ENCODE data around the gene NOP9.

- TF ChIP-seq, protein P1, sequence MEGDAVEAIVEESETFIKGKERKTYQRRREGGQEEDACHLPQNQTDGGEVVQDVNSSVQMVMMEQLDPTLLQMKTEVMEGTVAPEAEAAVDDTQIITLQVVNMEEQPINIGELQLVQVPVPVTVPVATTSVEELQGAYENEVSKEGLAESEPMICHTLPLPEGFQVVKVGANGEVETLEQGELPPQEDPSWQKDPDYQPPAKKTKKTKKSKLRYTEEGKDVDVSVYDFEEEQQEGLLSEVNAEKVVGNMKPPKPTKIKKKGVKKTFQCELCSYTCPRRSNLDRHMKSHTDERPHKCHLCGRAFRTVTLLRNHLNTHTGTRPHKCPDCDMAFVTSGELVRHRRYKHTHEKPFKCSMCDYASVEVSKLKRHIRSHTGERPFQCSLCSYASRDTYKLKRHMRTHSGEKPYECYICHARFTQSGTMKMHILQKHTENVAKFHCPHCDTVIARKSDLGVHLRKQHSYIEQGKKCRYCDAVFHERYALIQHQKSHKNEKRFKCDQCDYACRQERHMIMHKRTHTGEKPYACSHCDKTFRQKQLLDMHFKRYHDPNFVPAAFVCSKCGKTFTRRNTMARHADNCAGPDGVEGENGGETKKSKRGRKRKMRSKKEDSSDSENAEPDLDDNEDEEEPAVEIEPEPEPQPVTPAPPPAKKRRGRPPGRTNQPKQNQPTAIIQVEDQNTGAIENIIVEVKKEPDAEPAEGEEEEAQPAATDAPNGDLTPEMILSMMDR (IDR thresholded peaks at IDR 0.05; ENCODE audit: insufficient read depth, low read length, poor library complexity, severe bottlenecking), result no peak
- TF ChIP-seq EZH2phosphoT487 (conservative IDR thresholded peaks at IDR 0.05; ENCODE audit: low read length), result no peak
Observed at GRCh38 chr14:24261969-24262327, 37.7 kb upstream of the NOP9 start.

Measured in SU-DHL-6 (cell line).